HFFc6 (cell line): Measurements from ENCODE around the gene PDGFB. TPM values are rescaled to one million over a fixed set of nuclear protein-coding genes. Genes with fewer than 3 reads are reported as not detected.

Source experiments
- DNase-seq: peaks from one replicate; pipeline ENCODE4 v3.0.0-alpha.2; 2018
- H3K27ac Mint-ChIP-seq: 2 replicates; pipeline ENCODE4 v1.8.0; 2020; ENCODE audit warnings: mild to moderate bottlenecking, mixed read lengths
- H3K27me3 Mint-ChIP-seq: 2 replicates; pipeline ENCODE4 v1.8.0; 2021; ENCODE audit warnings: mild to moderate bottlenecking, moderate library complexity, mixed read lengths; ENCODE audit not compliant: insufficient read depth
- H3K36me3 Mint-ChIP-seq: 2 replicates; pipeline ENCODE4 v1.8.0; 2021; ENCODE audit warnings: low read depth, mixed read lengths
- H3K4me1 Mint-ChIP-seq: 2 replicates; pipeline ENCODE4 v1.8.0; 2020; ENCODE audit warnings: low read depth, mixed read lengths
- H3K4me3 Mint-ChIP-seq: 2 replicates; pipeline ENCODE4 v1.8.0; 2020; ENCODE audit warnings: mild to moderate bottlenecking, moderate library complexity, mixed read lengths
- H3K9me3 Mint-ChIP-seq: 2 replicates; pipeline ENCODE4 v1.8.0; 2020; ENCODE audit warnings: mild to moderate bottlenecking, mixed read lengths
- CTCF ChIP-seq: fragments of 200-600 bp; sonication (generic); IDR thresholded peaks from 2 replicates; pipeline ENCODE4 v1.5.0; 2021; ENCODE audit warnings: antibody characterized with exemption, mild to moderate bottlenecking
- total RNA-seq, 6 experiments: library from RNA; stranded (reverse); fragmentation: NEBNext Ultra II Directional; extraction: Animal tissue kit (Norgen Biotek cat#: 25700); gene quantifications; 2 replicates in 1 of 6; 3 replicates in 5 of 6; pipeline ENCODE4 v1.2.3, GENCODE V29; 2021

The PDGFB gene
- total RNA-seq, 6 experiments from 2014 or later, result not detected

GRCh38 chr22:39255449-39256185 is 10.8 kb upstream of the PDGFB start:
- DNase-seq, result no peak
- TF ChIP-seq CTCF, result no peak
- Mint-ChIP-seq H3K27ac (peak overlapping the region; percentile 94), H3K4me3 (no peak overlapping the region), H3K4me1 (peaks cover 39% of the 10 kb centered on the region), H3K9me3 (peaks cover 3% of the 10 kb centered on the region), H3K27me3 (no peaks in the 10 kb centered on the region), H3K36me3 (peaks cover 1% of the 10 kb centered on the region; the same call in 1 of the 2 replicates)

- Mint-ChIP-seq H3K36me3 (no peaks in the 10 kb centered on the region), H3K27me3 (no peaks in the 10 kb centered on the region), H3K27ac (peak overlapping the region; percentile 94), H3K4me1 (peaks cover 39% of the 10 kb centered on the region), H3K4me3 (peak overlapping the region; percentile 72), H3K9me3 (no peaks in the 10 kb centered on the region)
- TF ChIP-seq CTCF, result no peak
- DNase-seq, result peak; percentile 33
Observed at GRCh38 chr22:39254789-39255298, 10.1 kb upstream of the PDGFB start.

- no peak overlapping the region for H3K4me3 Mint-ChIP-seq
- no peak for TF ChIP-seq CTCF
- H3K27ac Mint-ChIP-seq, result no peak overlapping the region
- H3K4me1 Mint-ChIP-seq, result peaks cover 39% of the 10 kb centered on the region
- H3K9me3 Mint-ChIP-seq, result no peaks in the 10 kb centered on the region
- no peaks in the 10 kb centered on the region for H3K36me3 Mint-ChIP-seq
- no peaks in the 10 kb centered on the region for H3K27me3 Mint-ChIP-seq
- no peak for DNase-seq
Observed at GRCh38 chr22:39254122-39254521, 9.3 kb upstream of the PDGFB start.

- Mint-ChIP-seq H3K27ac (peak overlapping the region; percentile 18; the same call in 1 of the 2 replicates), H3K9me3 (no peaks in the 10 kb centered on the region), H3K4me1 (peaks cover 39% of the 10 kb centered on the region), H3K36me3 (no peaks in the 10 kb centered on the region), H3K4me3 (peak overlapping the region; percentile 42; the same call in 1 of the 2 replicates), H3K27me3 (no peaks in the 10 kb centered on the region)
- DNase-seq, result peak; percentile 77
- TF ChIP-seq CTCF, result no peak
Observed at GRCh38 chr22:39253435-39254070, 8.8 kb upstream of the PDGFB start.

GRCh38 chr22:39252461-39253434 is 8.0 kb upstream of the PDGFB start:
- no peak for TF ChIP-seq CTCF
- Mint-ChIP-seq H3K4me1 (peaks cover 39% of the 10 kb centered on the region), H3K36me3 (no peaks in the 10 kb centered on the region), H3K9me3 (no peaks in the 10 kb centered on the region), H3K27me3 (no peaks in the 10 kb centered on the region), H3K27ac (0 out of 2 replicates have a peak overlapping the region, but pooled peaks have one; percentile 50), H3K4me3 (peak overlapping the region; percentile 42; the same call in 1 of the 2 replicates)
- DNase-seq, result no peak
